Ammon's horn (tissue), 1 donor: ENCODE measurements around the gene L3MBTL3.

Experiments
- DNase-seq: peaks from one replicate; pipeline ENCODE4 v3.0.0-alpha.2; 2016; ENCODE audit warnings: low spot score

Gene L3MBTL3

DNA sequence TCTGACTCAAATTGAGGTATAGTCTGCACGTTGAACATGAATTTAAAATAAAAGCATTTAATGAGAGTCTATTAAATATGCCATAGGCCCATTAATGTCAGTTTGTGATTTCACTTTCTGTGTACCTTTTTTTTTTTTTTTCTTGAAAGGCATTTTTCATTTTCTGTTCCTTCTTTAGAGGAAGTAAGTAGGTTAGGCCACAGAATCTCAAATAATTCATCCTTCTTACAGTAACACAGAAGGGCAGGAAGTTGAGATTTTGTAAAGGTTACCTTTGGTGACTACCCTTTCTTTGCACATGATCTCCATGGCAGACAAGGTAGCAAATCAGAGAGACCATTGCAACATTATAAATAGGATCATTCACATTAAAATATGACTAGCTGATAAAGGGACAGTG is 9.6 kb downstream of the L3MBTL3 start:
- no peak for DNase-seq

DNA sequence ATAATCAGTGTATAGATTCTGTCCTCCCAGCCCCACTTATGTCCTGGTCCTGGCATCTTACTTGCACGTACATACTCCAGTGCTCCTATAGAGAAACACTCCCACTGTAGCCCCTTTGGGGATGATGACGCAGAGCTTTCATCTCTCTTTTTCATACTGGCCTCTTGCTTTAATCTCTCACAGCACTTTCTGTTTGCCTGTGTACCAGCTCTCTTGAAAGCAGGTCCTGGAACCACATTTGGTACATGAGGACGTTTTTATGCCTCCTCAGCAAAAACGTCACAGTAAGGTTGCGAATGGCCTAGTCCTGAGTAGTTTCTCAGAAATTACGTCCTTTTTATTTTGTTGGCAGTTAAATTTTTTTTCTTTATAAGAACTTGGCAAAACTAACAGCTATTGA is 10.8 kb downstream of the L3MBTL3 start:
- no peak for DNase-seq

DNA sequence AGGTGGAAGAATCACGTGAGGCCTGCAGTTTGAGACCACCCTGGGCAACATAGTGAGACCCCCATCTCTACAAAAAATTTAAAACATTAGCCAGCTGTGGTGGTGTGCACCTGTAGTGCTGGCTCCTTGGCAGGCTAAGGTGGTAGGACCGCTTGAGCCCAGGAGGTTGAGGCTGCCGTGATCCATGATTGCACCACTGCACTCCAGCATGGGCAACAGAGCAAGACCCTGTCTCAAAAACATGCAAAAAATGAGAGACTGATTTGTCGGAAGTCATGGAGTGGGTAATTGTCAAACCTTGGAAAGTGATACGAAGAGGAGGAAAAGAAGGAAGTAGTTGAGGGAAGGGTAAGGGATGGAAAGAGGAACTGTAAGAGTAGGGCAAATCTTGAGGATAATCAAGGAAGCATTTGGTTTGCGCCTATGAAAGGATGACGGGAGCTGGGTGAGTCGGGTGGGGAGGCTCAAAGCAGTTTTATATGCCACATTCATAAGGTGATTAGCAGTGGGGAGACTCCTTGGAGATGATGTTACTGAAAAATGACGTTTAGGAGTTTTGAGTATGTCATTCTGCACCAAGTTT is 14.5 kb downstream of the L3MBTL3 start:
- DNase-seq: no peak

DNA sequence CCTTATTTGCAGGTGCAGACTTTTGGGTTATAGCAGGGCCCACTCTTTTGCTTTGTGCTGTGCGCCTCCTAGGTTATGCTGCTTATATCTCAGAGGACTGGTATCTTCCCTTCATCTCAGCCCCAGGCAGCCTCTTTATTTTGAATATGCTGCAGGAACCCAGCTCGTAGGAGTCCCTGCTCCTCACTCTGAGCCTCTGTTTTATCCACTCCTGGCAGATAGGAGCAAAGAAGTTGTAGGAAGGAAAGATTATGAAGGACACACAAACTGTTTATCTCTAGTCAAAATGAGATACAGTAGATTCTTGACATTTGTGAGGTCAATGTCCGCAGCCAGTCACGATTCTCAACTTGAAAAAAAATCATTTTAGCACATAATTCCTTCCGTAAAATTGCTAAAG is 15.6 kb downstream of the L3MBTL3 start:
- no peak for DNase-seq

DNA sequence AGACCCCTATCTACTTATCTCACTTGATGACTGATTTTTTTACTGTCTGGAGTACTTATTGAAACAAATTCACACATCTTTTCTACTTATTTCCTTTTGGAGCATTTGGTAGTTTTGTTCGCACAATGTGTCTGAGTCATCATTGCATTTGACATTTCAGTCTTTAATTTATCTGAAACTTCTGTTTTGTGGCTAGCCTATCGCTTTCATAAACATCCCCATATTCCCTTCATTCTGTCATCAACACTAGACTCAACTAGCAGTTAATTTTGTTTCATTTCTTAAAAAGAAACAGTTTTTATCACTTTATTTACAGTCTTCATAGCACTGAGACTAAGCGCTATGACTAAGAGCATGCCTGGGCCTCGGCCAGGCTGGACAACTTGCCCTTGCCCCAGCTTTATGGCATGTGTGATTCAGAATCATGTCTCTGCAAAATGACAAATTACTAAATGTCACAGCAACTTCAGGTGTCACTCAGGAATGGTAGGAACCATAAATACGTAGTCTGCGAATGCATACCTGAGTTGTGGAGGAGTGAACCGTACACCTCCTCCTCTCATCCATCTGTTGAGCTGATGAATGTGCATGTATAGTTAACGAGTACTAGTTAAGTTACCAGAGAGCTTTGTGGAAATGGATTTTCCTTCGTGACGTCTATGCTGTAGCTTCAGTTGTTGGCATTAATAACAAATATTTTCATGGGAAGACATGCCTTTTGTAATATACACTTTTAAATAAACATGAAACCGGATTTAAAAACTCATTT is 16.2 kb downstream of the L3MBTL3 start:
- DNase-seq: no peak

DNA sequence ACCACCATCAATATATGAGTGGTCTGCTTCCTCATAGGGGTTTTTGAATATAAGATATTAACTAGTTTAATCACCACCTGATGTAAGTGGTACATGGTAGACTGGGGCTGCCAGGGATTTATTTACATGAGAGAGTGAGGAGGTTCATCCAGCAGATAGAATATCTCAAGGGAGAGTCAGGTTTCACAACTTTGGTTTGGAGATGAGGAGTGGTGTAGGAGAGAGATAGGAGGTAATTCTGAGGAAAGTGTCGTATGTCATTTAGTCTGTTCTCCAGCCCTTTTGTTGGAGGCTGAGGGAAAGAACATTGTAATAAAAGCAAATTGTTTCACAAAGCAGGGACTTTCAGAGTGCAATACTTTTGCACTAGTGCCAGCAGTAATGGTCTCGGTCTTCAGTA is 16.8 kb downstream of the L3MBTL3 start:
- no peak for DNase-seq

DNA sequence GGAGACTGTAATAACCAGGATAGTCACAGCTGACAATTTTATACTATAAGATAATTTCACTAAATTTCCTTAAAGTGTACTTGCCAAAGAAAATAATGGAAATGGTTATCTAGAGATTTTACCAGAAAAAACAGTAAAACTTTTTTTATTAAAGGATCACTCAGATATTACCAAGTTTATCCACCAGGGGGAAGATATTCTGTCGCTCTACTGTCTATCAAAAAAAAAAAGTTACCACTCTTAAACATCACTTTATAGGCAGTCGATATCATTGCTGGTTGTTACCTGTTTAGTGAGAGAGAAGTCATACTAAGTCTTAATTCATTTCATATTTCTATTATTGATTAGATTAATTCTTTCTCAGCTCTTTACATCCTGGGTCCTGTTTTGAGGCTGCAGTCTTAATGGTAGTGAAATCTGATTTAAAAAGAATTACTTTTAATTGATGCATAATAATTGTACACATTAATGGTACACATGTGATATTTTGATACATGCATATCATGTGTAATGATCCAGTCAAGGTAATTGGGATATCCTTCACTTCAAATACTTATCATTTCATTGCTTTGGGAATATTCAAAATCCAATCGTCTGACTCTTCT is 18.9 kb downstream of the L3MBTL3 start:
- DNase-seq: no peak

DNA sequence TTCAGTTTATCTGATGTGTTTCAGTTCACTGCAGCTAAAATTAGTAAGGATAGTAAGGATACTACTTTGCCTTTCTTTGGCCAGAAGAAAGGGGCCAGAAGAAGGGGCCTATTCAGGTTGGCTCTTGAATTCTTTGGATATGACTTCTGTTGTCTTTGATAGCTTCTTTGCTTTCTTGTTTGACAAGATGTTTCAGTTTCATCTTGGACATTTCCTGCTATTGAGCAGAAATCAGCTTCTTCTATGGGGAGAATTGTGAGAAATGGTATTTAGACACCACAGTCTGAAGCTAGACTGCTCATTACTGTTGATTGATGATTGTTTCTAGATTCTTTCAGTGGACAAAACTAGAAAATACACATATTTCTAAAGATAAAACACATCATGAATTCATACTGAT is 23.2 kb downstream of the L3MBTL3 start:
- no peak for DNase-seq

DNA sequence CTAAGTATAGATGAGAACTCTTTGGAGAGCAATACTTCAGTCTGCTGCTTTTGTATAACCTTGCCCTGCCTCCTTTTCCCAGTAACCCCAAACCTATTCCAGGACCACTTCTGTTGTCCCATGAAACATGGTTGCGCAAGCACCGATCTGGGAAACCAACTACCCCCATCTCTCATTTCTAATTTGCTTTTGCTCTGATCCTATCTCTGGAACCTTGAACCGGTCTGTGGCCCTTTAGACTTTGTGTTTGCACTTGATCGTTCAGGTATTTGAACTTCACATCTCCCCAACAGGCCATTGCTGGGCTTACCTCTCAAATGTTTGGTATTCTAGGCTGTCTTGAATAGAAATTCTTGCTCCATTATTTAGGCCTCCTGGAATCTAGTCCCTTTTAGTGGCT is 25.0 kb downstream of the L3MBTL3 start:
- DNase-seq: no peak

DNA sequence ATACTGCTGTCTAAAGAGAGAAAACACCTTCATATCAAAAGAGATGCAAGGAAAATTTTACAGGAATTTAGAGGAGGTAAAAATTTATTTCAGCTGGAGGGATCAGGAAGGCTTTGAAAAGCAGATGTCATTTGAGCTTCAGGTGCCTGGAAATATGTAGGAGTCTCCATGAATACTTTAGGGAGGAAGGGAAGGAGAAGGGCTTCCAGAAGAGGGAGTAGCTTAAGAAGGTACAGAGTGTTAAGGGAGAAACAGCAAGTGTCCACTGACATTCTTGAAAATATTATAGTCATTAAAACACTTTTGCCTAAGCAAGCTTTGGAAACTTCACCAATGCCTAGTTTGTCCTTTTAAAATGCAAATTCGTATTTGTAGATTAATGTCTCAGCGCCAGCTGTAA is 27.2 kb downstream of the L3MBTL3 start:
- no peak for DNase-seq

DNA sequence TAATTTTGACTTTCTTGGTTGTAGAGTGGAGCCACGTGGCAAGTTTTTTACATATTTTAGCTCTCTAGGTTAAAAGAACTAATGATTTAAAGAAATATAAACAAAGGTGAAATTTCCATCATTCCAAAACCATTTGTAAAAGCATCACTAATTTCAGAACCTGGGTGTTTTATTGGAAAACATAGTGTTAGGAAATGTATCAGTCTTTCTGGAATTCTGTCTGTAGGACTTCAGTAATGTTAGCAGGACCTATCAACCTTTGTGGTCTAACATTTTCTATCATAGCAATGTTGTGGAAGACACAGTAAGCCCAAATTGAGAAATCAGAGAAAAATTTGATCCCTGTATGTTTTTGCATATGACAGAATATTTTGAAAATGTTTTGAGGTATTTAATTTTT is 28.3 kb downstream of the L3MBTL3 start:
- no peak for DNase-seq

DNA sequence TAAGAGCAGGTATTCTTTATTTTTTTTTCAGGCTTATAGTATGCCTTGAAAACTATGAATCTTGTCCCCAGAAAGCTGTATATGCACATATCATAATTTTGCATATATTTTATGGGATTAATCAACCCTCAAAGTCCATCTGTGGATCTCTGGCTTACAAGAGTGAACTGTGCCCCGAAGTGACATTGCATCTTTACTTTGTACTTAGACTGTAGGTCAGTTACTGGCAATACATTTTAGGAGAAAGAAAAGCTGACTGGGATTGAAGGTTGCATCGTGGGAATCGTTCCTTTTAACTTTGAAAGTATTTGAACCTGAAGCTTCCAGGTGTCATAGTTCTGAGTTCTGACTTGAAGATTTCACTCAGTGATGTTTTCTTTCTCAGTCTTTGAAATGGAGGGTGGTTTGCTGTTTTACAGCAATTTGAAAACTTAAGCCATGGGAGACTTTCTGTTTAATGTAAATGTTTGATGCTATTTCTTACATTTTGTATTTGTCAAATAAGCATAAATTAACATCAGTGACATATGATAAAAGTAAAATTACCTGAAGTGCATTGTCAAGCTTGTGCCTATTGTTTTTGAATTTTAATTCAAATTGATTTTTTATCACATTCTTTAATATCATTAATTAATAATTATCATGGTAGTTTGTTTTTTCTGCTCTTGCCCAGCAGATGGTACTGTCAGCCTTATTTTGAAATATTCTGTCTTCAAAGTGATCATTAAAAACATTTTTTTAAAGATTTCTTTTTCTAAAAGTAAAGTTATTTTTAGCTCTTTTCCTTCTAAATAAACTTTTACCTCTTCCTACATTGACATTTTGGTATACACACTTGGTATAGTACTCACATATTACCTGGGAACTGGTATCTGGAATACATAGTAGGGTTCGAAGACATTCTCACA is 29.0 kb downstream of the L3MBTL3 start:
- no peak for DNase-seq

DNA sequence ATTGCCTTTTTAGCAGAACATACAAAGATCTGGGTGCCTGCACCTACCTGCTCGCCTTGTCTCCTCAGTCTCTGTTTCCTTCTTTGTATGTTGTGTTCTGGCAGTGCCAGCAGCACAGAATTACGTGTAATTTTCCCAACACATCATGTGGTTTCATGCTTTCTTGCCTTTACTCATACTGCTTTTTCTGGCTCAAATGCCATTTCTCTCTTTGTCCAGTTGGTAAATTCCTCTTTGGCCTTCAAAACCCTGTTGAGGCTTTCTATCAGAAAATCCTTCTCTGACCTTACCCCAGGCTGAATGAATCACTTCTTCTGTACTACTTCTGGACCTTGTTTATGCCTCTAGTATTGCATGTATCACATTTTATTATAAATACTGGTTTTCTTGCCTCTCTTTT is 31.8 kb downstream of the L3MBTL3 start:
- no peak for DNase-seq

DNA sequence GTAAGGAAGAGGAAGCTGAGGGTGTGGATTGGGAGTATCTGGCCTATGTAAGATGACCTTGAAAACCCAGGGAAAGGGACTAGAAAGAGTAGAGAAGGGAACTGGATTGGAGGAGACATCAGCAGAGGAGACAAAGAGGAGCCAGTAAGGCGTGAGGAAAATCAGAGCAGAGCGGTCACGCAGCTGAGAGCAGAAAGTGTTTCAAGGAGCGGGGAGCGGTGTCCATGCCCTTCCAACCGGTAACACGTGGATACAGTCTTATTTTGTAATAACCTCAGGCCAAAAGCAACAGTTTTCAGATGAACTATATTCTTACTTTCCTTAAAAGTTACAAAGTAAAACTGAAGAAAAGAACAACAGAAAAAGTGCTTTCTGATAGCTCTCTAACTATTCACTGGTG is 36.3 kb downstream of the L3MBTL3 start:
- no peak for DNase-seq

DNA sequence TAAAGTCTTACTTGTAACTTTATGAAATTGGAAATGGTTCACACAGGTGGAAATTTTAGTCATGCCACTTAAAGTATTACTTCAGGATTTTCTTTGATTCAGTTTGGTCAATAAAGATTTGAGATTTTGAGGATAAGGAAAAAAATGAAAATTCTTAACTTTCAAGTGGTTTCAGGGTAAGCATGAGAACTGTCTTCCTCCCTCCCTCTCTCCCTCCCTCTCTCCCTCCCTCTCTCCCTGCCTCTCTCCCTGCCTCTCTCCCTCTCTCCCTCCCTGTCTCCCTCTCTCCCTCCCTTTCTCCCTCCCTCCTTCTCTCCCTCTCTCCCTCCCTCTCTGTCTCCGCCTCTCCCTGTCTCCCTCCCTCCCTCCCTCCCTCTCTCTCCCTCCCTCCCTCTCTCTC is 36.9 kb downstream of the L3MBTL3 start:
- no peak for DNase-seq

DNA sequence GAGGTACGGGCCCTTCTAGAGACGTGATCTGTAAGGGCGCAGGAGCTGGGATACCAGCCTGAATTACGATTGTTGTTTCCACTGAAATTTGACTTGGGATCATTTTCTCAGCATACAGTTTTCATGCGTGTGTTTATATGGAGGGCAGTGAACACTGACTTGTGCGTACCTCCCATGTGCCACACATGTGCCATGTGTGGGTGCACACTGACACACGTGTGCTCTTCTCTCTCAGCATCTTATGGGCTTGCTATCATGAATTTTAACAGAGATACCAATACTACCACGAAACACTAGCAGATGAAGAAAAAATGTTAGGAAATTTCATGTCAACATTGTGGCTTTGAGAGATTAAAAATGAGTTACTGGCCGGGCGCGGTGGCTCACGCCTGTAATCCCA is 39.1 kb downstream of the L3MBTL3 start:
- DNase-seq: no peak

DNA sequence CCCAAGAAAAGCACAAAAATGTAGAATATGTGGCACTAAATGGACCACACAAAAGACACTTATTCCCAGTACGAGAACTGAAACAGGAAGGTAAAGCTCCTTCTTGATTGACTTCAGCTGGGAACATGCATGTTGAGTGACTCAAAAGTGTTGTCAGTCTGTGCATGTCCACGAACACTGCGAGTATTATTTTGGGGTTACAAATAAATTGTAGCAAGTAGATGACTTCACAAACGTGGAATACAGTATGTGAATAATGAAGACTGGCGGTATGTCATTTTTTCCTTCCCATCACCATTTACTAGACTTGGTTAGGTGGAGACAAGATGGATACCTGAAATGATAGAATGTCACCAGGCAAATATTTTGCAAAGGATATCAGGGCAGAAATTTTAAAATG is 45.4 kb downstream of the L3MBTL3 start:
- DNase-seq: no peak

DNA sequence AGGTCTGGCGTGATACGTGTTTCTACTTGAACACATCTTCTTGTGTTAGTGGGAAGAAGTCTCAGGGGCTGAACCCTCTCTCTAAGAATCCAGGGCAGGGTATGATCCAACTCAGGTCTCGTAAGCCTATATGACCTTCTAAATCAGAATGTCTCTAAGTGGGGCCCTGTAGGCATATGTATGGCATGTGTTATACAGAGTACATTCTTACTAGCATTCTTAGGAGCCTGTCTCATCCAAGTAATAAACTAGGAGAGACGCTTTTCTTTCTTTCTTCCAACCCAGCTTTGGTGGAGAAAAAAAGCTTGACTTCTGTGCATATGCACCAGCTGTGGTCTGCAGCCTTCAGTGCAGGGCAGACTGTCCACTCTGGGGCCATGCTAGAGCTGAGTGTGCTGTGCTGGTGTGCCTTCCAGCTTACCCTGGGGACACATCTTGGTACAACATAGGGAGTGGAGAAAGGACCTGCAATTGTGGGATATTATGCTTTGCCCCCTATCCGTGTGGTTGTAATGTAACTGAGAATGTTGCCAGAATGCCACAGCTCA is 47.3 kb downstream of the L3MBTL3 start:
- no peak for DNase-seq

DNA sequence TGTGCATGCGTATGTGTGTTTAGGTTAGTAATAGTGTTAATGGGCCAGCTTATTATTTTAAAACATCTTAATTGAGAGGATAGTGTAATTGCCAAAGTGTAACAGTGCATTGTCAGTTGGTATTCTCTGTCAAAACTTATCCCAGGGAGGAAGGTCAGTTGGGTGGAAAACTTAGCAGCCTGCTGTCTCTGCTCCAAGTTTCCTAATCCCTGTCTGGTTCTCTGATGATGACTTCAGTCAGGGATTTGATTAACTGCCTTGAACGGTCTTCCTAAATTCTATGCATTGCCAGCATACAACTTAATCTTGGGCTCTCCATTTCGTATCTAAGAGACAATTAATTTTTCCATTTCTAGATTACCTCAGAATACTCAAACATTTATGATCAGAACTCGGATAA is 51.1 kb downstream of the L3MBTL3 start:
- no peak for DNase-seq

DNA sequence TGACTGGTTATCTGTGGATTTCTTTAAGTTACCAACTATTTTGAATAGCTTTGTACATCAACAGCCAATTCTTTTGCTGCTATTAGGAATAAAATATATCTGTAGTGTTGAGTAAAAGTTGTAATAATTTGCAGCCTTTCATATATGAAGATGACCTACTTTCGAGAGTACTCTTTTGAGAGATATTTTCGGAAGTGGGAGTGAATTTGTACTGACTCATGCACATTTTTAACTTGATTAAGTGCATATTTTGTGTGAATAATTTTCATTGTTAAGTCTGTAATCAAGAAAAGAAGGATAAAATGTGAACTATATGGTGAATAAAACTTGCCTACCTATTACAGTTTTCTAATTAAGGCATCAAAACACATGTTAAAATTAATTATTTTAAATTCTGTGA is 51.9 kb downstream of the L3MBTL3 start:
- DNase-seq: no peak

DNA sequence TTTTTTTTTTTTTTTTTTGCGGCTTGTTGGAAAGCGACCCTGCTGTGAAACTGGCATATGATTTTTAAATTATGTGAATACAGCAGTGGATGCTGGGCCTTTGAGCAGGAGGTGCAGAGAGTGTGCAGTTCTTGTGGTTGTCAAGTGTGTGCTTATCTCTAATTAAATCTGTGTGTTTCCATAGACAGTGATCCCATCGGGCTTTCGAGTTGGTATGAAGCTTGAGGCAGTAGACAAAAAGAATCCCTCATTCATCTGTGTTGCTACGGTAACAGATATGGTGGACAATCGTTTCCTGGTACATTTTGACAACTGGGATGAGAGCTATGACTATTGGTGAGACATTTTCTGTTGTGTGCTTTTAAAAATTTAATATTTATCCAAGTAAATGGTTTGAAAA is 52.4 kb downstream of the L3MBTL3 start:
- DNase-seq: peak; percentile 21

DNA sequence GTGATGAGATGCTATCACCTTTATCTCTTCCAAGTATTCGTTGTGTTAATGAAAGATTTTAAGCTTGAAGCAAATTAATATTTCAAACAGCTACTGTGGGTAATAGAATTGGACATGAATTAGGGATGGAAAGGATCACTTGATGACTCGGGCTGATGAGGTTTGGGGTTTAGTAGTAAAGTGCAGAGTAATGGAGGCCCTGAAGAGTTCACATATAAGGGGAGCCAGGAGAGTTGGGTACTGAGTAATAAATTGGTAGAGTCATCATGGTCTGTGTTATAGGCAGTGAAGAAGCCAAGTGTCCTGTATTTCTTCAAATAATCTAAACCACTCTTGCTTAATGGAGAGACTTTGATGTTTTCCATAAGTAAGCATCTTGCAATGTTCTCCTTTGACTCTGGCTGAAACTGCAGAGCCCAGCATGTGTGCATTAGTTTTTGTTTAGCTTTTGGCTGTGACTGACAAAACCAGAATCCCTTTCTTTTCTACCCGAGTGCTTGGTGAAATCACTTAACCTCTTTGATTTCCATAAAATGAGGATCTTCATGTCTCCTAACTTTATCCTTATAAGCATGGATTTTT is 57.6 kb downstream of the L3MBTL3 start:
- DNase-seq: no peak
